HepG2 (cell line): ENCODE data around the gene MIB1. TPM values are rescaled to one million over a fixed set of nuclear protein-coding genes. Genes with fewer than 3 reads are reported as not detected.

ENCODE experiments used
- E2F1 ChIP-seq: sonication (generic); formaldehyde crosslinking; IDR thresholded peaks from 2 replicates; pipeline ENCODE4 v1.5.0; 2020; ENCODE audit warnings: missing genetic modification reagents
- ETV5 ChIP-seq: IDR thresholded peaks from 2 replicates; pipeline ENCODE4 v1.6.1; 2018; ENCODE audit warnings: missing biosample characterization, missing genetic modification reagents, inconsistent platforms, borderline replicate concordance
- GPBP1L1 ChIP-seq: sonication (generic); formaldehyde crosslinking; IDR thresholded peaks from 2 replicates; pipeline ENCODE4 v1.5.0; 2020; ENCODE audit warnings: mild to moderate bottlenecking, missing genetic modification reagents
- KLF6 ChIP-seq: IDR thresholded peaks from 2 replicates; pipeline ENCODE4 v1.8.0; 2016; ENCODE audit warnings: missing biosample characterization, missing genetic modification reagents
- SNAPC2 ChIP-seq: sonication (generic); formaldehyde crosslinking; IDR thresholded peaks from 2 replicates; pipeline ENCODE4 v1.8.1; 2022; ENCODE audit warnings: mild to moderate bottlenecking, missing genetic modification reagents
- SRSF4 ChIP-seq: fragments of 200-400 bp; formaldehyde crosslinking; IDR thresholded peaks from one replicate; pipeline ENCODE4 v1.6.1; 2018; ENCODE audit warnings: mild to moderate bottlenecking, low read depth, low read length, moderate library complexity; ENCODE audit not compliant: poor library complexity, severe bottlenecking
- TFAP4 ChIP-seq: sonication (generic); IDR thresholded peaks from 2 replicates; pipeline ENCODE4 v1.6.1; 2016; ENCODE audit warnings: low read depth, borderline replicate concordance
- ZBTB38 ChIP-seq: sonication (generic); formaldehyde crosslinking; IDR thresholded peaks from 2 replicates; pipeline ENCODE4 v1.5.1; 2020; ENCODE audit warnings: mild to moderate bottlenecking, missing genetic modification reagents
- ZFP1 ChIP-seq: IDR thresholded peaks from 2 replicates; pipeline ENCODE4 v1.6.1; 2016
- ZNF30 ChIP-seq: sonication (generic); formaldehyde crosslinking; IDR thresholded peaks from 2 replicates; pipeline ENCODE4 v1.5.0; 2020; ENCODE audit warnings: mild to moderate bottlenecking, missing genetic modification reagents
- ZNF333 ChIP-seq: sonication (generic); formaldehyde crosslinking; IDR thresholded peaks from 2 replicates; pipeline ENCODE4 v1.4.0; 2020; ENCODE audit warnings: mild to moderate bottlenecking, missing genetic modification reagents, borderline replicate concordance
- ZNF549 ChIP-seq: sonication (generic); formaldehyde crosslinking; IDR thresholded peaks from 2 replicates; pipeline ENCODE4 v1.5.0; 2020; ENCODE audit warnings: missing genetic modification reagents
- ZNF646 ChIP-seq: sonication (generic); formaldehyde crosslinking; IDR thresholded peaks from 2 replicates; pipeline ENCODE4 v1.9.0; 2021; ENCODE audit warnings: mild to moderate bottlenecking, missing genetic modification reagents
- ZNF687 ChIP-seq: sonication (generic); formaldehyde crosslinking; IDR thresholded peaks from 2 replicates; pipeline ENCODE4 v1.5.1; 2020; ENCODE audit warnings: mild to moderate bottlenecking, missing genetic modification reagents, moderate library complexity
- polyA plus RNA-seq, 8 experiments: library from polyadenylated mRNA; depleted of rRNA in 3 of 8; stranded (reverse) in 7 of 8; unstranded in 1 of 8; fragments of >200 nt; fragmentation: Illumina TruSeq in 4 of 8; extraction: Trizol in 4 of 8; gene quantifications; 2 replicates each; pipeline versions ENCODE4 v1.2.1 to v1.2.3, GENCODE V29; 2011 to 2016; ENCODE audit warnings: low read depth in 4 of 8, missing spikeins in 1 of 8, mixed read lengths in 1 of 8; ENCODE audit not compliant: insufficient read depth in 1 of 8
- total RNA-seq, 5 experiments: library from RNA; depleted of rRNA; stranded (reverse); fragments of >200 nt; fragmentation: Illumina TruSeq; extraction: Trizol; gene quantifications; 2 replicates each; pipeline ENCODE4 v1.2.3, GENCODE V29; 2016; ENCODE audit warnings: low read depth in 1 of 5

Gene MIB1
- total and polyA plus RNA-seq, 2 of the 13 experiments (the other 11 are each of a cell fraction or from before 2014, with no cell fraction given) = 12.0 to 47.0 TPM

GRCh38 chr18:21704603-21705364 lies 35.8 kb upstream of the MIB1 start, which contains the start of gene ABHD3 (continued):
- TF ChIP-seq ETV5 (CRISPR knock-in tag) (no peak; the same call in 1 of the 2 replicates), ZBTB38 (CRISPR knock-in tag) (peak; percentile 77), TFAP4 (peak; percentile 20; the same call in 1 of the 2 replicates), ZNF687 (CRISPR knock-in tag) (peak; percentile 97), GPBP1L1 (CRISPR knock-in tag) (no peak), ZNF549 (CRISPR knock-in tag) (no peak), ZNF30 (CRISPR knock-in tag) (no peak), SRSF4 (no peak), KLF6 (CRISPR knock-in tag) (peak; percentile 53; the same call in 1 of the 2 replicates), ZFP1 (CRISPR knock-in tag) (peak; percentile 62; the same call in 1 of the 2 replicates), SNAPC2 (CRISPR knock-in tag) (no peak), E2F1 (peak; percentile 47; the same call in 1 of the 2 replicates), ZNF333 (CRISPR knock-in tag) (no peak), ZNF646 (CRISPR knock-in tag) (no peak)
